ENCODE measurements around the gene SREK1IP1.

DNA sequence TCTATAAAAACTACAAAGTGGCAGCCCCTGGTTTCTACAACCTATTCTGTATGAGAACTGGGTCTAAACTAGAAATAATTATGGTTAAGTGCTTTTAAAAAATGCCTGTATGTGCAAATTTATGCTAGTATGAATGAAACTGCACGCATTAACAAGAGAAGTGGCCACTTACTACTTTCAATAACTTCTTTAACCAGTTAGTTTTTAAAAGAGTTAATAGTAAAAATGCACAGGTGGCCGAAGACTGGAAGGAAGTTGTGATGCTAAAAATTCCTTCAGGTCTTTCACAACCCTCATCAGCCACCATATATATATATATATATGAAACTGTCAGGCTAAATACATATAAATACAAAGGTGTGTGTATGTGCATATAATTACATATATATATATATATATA, 41.3 kb downstream of the SREK1IP1 start:
- TF ChIP-seq GATA2 (IDR thresholded peaks at IDR 0.05; ENCODE audit: low read depth, low read length) (no peak), GATA3 (IDR thresholded peaks at IDR 0.05; ENCODE audit: low read depth, low read length) (no peak)

Measured in SH-SY5Y (cell line).